ENCODE measurements around the gene MOBP.

Gene MOBP

DNA sequence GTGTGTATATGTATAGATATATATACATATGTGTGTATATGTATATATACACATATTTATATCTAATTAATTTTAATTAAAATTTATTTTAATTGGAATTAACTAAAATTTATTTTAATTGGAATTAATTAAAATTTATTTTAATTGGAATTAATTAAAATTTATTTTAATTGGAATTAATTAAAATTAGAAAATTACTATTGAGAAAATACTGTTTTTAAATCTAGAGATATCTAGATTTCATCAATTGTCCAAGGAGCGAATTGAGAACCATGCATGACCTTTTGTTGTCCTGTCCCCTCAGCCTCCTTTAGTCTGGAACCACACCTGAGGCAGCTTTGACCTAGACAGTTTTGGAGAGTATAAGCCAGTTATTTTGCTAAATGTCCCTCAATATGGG, 1.8 kb downstream of the MOBP start:
- Histone ChIP-seq H3K27ac (ENCODE audit: low read depth, low read length, severe bottlenecking) (no peak overlapping the region), H3K4me3 (ENCODE audit: extremely low read depth, insufficient read depth, low read length, poor library complexity, severe bottlenecking) (no peak overlapping the region), H3K4me1 (ENCODE audit: control insufficient read depth, insufficient read depth, low read length, poor library complexity, severe bottlenecking) (no peaks in the 10 kb centered on the region), H3K9me3 (ENCODE audit: control insufficient read depth, low read length) (no peaks in the 10 kb centered on the region), H3K36me3 (ENCODE audit: control insufficient read depth, insufficient read depth, low read length) (no peaks in the 10 kb centered on the region)
- 80 to 100% methylated on average over 1 of the region's 1 CpG for WGBS, 2 experiments (ENCODE audit: insufficient coverage in 2 of 2)

DNA sequence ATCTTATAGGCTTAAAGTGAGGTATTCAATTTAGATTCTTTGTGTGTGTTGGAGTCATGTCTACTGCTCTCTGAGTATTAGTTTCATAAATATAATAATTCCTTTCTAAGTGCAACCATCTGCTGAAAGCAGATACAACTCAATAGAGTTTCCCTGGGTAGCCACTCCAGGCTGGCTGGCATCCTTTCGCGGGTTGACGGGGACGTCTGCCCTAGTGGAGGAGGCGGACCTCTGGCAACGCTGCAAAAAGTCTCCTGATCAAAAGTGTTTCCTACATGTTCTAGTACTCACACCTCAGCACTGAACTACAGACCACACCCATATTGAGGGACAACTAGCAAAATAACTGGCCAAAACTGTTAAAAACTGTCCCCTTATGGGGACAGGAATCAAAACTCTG, 2.5 kb downstream of the MOBP start:
- Histone ChIP-seq H3K36me3 (ENCODE audit: control insufficient read depth, insufficient read depth, low read length) (no peaks in the 10 kb centered on the region), H3K4me3 (ENCODE audit: extremely low read depth, insufficient read depth, low read length, poor library complexity, severe bottlenecking) (no peak overlapping the region), H3K27ac (ENCODE audit: low read depth, low read length, severe bottlenecking) (no peak overlapping the region), H3K4me1 (ENCODE audit: control insufficient read depth, insufficient read depth, low read length, poor library complexity, severe bottlenecking) (no peaks in the 10 kb centered on the region), H3K9me3 (ENCODE audit: control insufficient read depth, low read length) (no peaks in the 10 kb centered on the region)
- 85 to 97% methylated on average over 5 to 6 of the region's 6 CpGs for WGBS, 2 experiments (ENCODE audit: insufficient coverage in 2 of 2)

DNA sequence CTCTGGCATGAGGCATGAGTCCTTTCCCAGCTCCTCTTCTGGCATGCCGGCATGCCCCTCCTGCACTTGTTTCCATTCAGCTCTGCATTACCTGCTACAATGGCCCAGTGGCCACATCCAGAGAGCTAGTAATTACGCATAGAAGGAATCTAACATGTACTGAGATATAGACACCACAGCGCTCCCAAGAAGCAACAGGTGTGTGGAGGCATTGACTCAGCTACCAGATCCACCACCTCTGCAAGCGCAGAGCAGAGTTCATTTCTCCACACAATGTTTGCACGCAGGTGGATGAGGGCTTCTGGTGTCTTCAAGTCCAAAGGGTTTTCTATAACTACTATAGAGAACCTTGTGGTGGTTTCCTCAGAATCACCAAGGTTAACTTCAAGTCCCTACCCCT, 4.2 kb downstream of the MOBP start:
- H3K27ac ChIP-seq (ENCODE audit: low read depth, low read length, severe bottlenecking) = no peak overlapping the region
- H3K4me1 ChIP-seq (ENCODE audit: control insufficient read depth, insufficient read depth, low read length, poor library complexity, severe bottlenecking) = no peaks in the 10 kb centered on the region
- WGBS, 2 experiments (ENCODE audit: insufficient coverage in 2 of 2) = 88 to 94% methylated on average over 3 of the region's 5 CpGs
- H3K9me3 ChIP-seq (ENCODE audit: control insufficient read depth, low read length) = no peaks in the 10 kb centered on the region
- no peak overlapping the region for H3K4me3 ChIP-seq (ENCODE audit: extremely low read depth, insufficient read depth, low read length, poor library complexity, severe bottlenecking)
- H3K36me3 ChIP-seq (ENCODE audit: control insufficient read depth, insufficient read depth, low read length) = no peaks in the 10 kb centered on the region

DNA sequence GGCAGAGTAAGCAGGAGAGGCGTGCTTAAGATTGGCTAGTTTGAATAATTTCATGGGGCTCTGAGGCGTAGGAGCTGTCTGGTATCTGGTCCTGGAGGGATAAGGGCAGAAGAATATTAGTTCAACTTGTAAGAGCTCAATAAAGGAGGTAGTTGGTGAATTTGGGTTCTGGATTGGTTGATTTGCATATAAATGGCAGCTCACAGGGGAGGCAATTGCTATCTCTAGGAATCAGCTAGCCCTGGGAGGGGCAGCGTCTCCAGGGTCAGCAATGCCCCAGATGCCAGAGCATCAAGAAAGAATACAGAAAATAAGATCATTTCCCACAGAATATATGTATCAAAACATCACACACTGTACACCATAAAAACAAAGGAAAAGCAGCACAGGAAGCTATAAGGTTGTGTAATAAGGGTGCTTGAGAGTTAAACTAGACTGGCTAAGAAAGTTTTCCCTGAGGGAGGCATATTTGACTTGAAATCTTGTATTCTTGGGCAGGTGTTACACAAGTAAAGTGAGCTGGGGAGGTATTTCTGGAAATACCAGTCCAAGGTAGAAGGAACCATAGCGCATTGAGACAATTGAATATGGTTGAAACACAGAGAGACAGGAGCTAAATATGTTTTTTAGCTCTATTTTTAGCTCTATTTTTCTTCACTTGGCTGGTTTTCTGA, 6.1 kb downstream of the MOBP start:
- 90 to 95% methylated on average over 3 of the region's 4 CpGs for WGBS, 2 experiments (ENCODE audit: insufficient coverage in 2 of 2)
- Histone ChIP-seq H3K27ac (ENCODE audit: low read depth, low read length, severe bottlenecking) (no peak overlapping the region), H3K9me3 (ENCODE audit: control insufficient read depth, low read length) (no peaks in the 10 kb centered on the region), H3K36me3 (ENCODE audit: control insufficient read depth, insufficient read depth, low read length) (no peaks in the 10 kb centered on the region), H3K4me1 (ENCODE audit: control insufficient read depth, insufficient read depth, low read length, poor library complexity, severe bottlenecking) (no peaks in the 10 kb centered on the region), H3K4me3 (ENCODE audit: extremely low read depth, insufficient read depth, low read length, poor library complexity, severe bottlenecking) (no peak overlapping the region)

DNA sequence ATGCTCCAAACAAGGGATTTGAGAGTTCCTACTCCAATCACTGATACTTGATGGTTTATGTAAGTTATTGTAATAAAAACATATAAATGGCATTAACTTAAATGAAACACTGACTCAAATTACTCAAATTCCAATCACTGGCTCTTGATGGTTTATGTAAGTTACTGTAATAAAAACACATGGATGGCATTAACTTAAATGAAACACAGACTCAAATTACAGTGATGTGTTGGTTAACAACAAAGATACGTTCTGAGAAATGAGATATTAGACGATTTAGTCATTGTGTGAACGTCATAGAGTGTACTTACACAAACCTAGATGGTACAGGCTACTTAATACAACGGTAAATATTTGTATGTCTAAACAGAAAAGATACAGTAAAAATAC, 6.6 kb downstream of the MOBP start:
- no peak overlapping the region for H3K27ac ChIP-seq (ENCODE audit: low read depth, low read length, severe bottlenecking)
- H3K36me3 ChIP-seq (ENCODE audit: control insufficient read depth, insufficient read depth, low read length) = no peaks in the 10 kb centered on the region
- no peaks in the 10 kb centered on the region for H3K9me3 ChIP-seq (ENCODE audit: control insufficient read depth, low read length)
- WGBS, 2 experiments (ENCODE audit: insufficient coverage in 2 of 2) = 90% methylated on average over 2 of the region's 4 CpGs; no CpG with 5 or more reads in 1 of the 2 experiments
- no peak overlapping the region for H3K4me3 ChIP-seq (ENCODE audit: extremely low read depth, insufficient read depth, low read length, poor library complexity, severe bottlenecking)
- H3K4me1 ChIP-seq (ENCODE audit: control insufficient read depth, insufficient read depth, low read length, poor library complexity, severe bottlenecking) = no peaks in the 10 kb centered on the region

DNA sequence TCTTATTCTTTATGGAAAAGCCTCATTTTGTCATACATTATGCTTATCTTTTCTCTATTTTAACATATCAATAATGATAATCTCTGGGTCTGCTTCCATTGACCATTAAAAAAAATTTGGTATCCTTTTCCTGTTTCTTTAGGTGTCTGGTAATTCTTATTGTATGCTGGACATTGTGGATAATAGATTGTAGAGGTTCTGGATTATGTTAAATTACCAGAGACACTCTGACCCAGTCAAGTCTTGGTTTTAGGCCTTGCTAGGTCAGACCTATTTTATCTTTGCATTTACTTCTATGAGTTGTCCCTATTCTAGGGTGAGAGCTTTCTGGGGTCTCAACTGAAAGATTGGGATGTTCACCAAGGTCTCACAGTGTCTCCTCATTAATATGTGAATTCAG, 9.3 kb downstream of the MOBP start:
- Histone ChIP-seq H3K4me3 (ENCODE audit: extremely low read depth, insufficient read depth, low read length, poor library complexity, severe bottlenecking) (no peak overlapping the region), H3K4me1 (ENCODE audit: control insufficient read depth, insufficient read depth, low read length, poor library complexity, severe bottlenecking) (no peaks in the 10 kb centered on the region), H3K27ac (ENCODE audit: low read depth, low read length, severe bottlenecking) (no peak overlapping the region), H3K9me3 (ENCODE audit: control insufficient read depth, low read length) (no peaks in the 10 kb centered on the region), H3K36me3 (ENCODE audit: control insufficient read depth, insufficient read depth, low read length) (no peaks in the 10 kb centered on the region)

DNA sequence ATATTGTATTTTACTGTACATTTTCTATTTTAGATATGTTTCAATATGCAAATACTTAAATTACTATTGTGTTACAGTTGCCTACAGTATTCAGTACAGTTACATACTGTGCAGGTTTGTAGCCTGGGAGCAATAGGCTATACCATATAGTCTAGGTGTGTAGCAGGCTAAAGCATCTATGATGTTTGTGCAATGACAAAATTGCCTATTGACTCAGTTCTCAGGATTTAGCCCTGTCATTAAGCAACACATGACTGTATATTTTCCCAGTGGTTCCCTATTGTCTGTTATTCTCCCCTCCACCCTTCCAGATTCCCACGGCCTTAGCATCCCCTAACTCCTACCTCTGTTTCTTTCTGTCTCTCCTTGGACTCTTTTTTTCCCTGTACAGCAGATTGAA, 10.7 kb downstream of the MOBP start:
- Histone ChIP-seq H3K4me3 (ENCODE audit: extremely low read depth, insufficient read depth, low read length, poor library complexity, severe bottlenecking) (no peak overlapping the region), H3K4me1 (ENCODE audit: control insufficient read depth, insufficient read depth, low read length, poor library complexity, severe bottlenecking) (no peaks in the 10 kb centered on the region), H3K9me3 (ENCODE audit: control insufficient read depth, low read length) (no peaks in the 10 kb centered on the region), H3K27ac (ENCODE audit: low read depth, low read length, severe bottlenecking) (no peak overlapping the region), H3K36me3 (ENCODE audit: control insufficient read depth, insufficient read depth, low read length) (no peaks in the 10 kb centered on the region)
- WGBS, 2 experiments (ENCODE audit: insufficient coverage in 2 of 2) = 83 to 100% methylated on average over 1 of the region's 1 CpG

DNA sequence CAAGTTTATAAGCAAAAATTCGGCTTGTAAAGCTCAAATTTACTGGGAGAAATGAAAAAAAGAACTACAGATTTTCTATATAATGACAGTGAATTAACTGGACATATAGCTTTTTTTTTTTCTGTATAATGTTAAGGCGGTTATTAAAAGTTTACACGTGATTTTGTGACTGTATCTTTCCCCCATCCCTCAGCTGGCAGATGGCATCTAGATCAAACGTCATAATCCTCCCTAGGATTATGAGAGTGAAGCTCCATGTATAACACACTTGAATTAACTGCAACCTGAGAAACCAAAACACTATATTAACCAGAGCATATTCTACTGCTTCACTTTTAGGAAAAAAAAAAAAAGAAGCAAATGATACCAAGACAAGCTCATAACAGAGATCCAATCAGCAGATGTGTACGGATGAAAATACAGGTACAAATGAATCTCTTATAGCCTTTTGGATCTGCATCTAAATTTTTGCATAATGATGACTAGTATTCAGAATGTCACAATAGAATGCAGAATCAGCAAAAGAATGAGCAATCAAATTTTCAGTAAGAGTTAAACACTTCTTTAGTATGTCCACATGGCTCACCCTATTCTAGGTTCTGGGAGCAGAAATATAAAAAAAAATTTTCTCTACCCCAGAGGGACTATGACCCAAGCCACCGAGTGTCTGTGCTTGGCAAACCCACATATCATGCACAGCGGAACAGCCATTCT, 12.4 kb downstream of the MOBP start:
- H3K36me3 ChIP-seq (ENCODE audit: control insufficient read depth, insufficient read depth, low read length) = no peaks in the 10 kb centered on the region
- H3K9me3 ChIP-seq (ENCODE audit: control insufficient read depth, low read length) = no peaks in the 10 kb centered on the region
- WGBS, 2 experiments (ENCODE audit: insufficient coverage in 2 of 2) = 81 to 96% methylated on average over 2 to 3 of the region's 7 CpGs
- H3K4me1 ChIP-seq (ENCODE audit: control insufficient read depth, insufficient read depth, low read length, poor library complexity, severe bottlenecking) = no peaks in the 10 kb centered on the region
- H3K27ac ChIP-seq (ENCODE audit: low read depth, low read length, severe bottlenecking) = no peak overlapping the region
- no peak overlapping the region for H3K4me3 ChIP-seq (ENCODE audit: extremely low read depth, insufficient read depth, low read length, poor library complexity, severe bottlenecking)

DNA sequence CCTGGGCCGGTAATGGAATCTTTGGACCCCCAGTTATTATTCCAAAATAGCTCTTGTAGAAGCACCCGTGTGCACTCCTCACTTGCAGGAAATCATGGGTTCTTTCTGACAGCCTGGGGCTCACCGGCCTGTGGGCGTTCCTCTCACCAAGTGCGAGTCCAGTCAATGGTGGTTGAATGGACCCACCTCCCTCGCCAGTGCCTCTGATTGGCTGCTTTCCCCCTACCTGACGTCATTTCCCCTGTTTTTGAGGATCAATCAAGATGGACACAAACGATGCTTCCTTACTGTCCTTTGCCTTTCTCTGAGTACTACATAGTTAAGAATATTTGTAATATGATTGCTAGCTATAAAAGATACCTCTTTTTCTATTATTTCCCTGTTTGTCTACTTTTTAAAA, 18.1 kb downstream of the MOBP start:
- Histone ChIP-seq H3K4me3 (ENCODE audit: extremely low read depth, insufficient read depth, low read length, poor library complexity, severe bottlenecking) (no peak overlapping the region), H3K4me1 (ENCODE audit: control insufficient read depth, insufficient read depth, low read length, poor library complexity, severe bottlenecking) (no peaks in the 10 kb centered on the region), H3K27ac (ENCODE audit: low read depth, low read length, severe bottlenecking) (no peak overlapping the region), H3K36me3 (ENCODE audit: control insufficient read depth, insufficient read depth, low read length) (no peaks in the 10 kb centered on the region), H3K9me3 (ENCODE audit: control insufficient read depth, low read length) (no peaks in the 10 kb centered on the region)
- 86 to 93% methylated on average over 6 to 7 of the region's 8 CpGs for WGBS, 2 experiments (ENCODE audit: insufficient coverage in 2 of 2)

DNA sequence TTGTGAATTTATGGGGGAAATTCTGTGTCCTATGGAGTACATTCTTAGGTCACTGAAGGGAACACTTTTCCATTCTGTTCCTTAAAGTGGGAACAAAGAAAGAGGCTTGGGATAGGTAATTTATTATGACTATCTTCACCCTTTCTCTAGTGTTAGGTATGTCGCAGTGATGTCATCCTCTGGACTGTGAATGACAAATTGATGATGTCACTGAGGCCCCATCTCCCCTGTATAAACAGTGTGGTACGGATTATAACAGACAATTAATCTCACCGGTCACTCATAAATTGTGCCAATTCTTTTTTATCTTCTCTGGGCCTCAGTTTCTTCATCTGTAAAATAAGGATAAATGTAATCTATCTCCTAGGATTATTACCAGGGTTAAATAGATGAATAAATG, 23.5 kb downstream of the MOBP start:
- Histone ChIP-seq H3K4me1 (ENCODE audit: control insufficient read depth, insufficient read depth, low read length, poor library complexity, severe bottlenecking) (no peaks in the 10 kb centered on the region), H3K27ac (ENCODE audit: low read depth, low read length, severe bottlenecking) (no peak overlapping the region), H3K9me3 (ENCODE audit: control insufficient read depth, low read length) (no peaks in the 10 kb centered on the region), H3K4me3 (ENCODE audit: extremely low read depth, insufficient read depth, low read length, poor library complexity, severe bottlenecking) (no peak overlapping the region), H3K36me3 (ENCODE audit: control insufficient read depth, insufficient read depth, low read length) (no peaks in the 10 kb centered on the region)
- no CpG with 5 or more reads among the region's 3 CpGs for WGBS, 2 experiments (ENCODE audit: insufficient coverage in 2 of 2)

DNA sequence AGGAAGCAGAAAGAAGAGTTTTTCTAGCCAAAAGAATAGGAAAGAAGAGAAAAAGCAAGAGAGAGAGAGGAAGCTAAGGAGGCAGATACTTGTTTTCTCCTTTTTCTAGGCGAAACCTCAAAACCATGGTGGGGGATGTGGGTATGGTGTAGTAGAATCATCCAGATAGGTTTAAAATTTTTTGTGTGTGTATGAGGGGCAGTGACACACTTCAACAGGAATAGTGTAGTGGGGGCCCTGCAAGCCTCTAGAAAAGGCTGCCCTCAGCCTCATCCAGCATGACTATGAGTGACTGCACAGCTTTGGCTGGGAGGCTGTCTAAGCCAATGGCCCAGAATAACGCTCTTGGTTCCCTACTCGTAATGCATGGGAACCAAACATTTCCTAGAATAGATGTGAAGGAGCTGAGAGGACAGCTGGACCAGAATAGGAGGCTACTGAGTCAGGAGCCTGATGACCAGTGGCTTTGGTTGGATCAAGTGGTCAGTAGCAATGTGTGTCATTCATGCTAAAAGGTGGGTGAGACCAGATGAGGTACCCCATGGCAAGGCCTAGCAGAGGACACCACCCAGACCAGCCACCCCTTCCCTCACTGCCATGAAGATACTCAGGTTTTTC, 24.4 kb downstream of the MOBP start:
- H3K4me1 ChIP-seq (ENCODE audit: control insufficient read depth, insufficient read depth, low read length, poor library complexity, severe bottlenecking) = no peaks in the 10 kb centered on the region
- H3K9me3 ChIP-seq (ENCODE audit: control insufficient read depth, low read length) = no peaks in the 10 kb centered on the region
- WGBS, 2 experiments (ENCODE audit: insufficient coverage in 2 of 2) = 89 to 100% methylated on average over 1 to 2 of the region's 3 CpGs
- H3K36me3 ChIP-seq (ENCODE audit: control insufficient read depth, insufficient read depth, low read length) = no peaks in the 10 kb centered on the region
- H3K4me3 ChIP-seq (ENCODE audit: extremely low read depth, insufficient read depth, low read length, poor library complexity, severe bottlenecking) = no peak overlapping the region
- no peak overlapping the region for H3K27ac ChIP-seq (ENCODE audit: low read depth, low read length, severe bottlenecking)
